Measurements from ENCODE around the gene TRIM50.
"Not testable (repeated sequence)": the region's sequence is repeated elsewhere in the genome, so short reads cannot be mapped to it uniquely, and the experiment has no call there.

DNA sequence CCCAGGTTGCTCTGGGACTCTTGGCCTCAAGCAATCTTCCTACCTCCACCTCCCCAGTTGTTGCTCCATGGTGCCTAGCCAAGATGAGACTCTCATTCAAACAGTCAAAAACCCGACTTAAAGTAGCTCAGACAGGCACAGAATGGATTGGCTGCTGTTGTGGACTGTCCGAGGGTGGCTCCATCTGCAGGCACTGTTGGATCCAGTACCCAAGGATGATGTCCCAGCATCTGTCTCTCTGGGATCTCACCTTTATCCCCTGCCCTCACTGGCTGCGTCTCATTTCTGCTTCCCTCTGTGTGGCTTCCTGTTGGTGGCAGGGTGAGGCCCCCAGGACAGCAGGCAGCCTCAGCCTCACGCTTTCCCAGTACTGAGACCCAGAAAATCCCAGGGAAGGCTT is 48.4 kb upstream of the TRIM50 start:
- TF ChIP-seq, protein P1, sequence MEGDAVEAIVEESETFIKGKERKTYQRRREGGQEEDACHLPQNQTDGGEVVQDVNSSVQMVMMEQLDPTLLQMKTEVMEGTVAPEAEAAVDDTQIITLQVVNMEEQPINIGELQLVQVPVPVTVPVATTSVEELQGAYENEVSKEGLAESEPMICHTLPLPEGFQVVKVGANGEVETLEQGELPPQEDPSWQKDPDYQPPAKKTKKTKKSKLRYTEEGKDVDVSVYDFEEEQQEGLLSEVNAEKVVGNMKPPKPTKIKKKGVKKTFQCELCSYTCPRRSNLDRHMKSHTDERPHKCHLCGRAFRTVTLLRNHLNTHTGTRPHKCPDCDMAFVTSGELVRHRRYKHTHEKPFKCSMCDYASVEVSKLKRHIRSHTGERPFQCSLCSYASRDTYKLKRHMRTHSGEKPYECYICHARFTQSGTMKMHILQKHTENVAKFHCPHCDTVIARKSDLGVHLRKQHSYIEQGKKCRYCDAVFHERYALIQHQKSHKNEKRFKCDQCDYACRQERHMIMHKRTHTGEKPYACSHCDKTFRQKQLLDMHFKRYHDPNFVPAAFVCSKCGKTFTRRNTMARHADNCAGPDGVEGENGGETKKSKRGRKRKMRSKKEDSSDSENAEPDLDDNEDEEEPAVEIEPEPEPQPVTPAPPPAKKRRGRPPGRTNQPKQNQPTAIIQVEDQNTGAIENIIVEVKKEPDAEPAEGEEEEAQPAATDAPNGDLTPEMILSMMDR (IDR thresholded peaks at IDR 0.05; ENCODE audit: low read depth, low read length, poor library complexity, severe bottlenecking) = not testable (repeated sequence)
- TF ChIP-seq EZH2phosphoT487 (IDR thresholded peaks at IDR 0.05; ENCODE audit: borderline replicate concordance, low read length) = not testable (repeated sequence)
